K562 (cell line): ENCODE results near the gene ORC1. TPM values are rescaled to one million over a fixed set of nuclear protein-coding genes. Genes with fewer than 3 reads are reported as not detected.
A peak's percentile ranks its signal among the peaks of the same experiment; 100 is the strongest.

ENCODE experiments used
- CTBP1 ChIP-seq: fragments of 450-650 bp; IDR thresholded peaks from 2 replicates; pipeline ENCODE4 v1.6.1; 2016; ENCODE audit warnings: borderline replicate concordance
- E2F6 ChIP-seq, 2 experiments: IDR thresholded peaks; 2 replicates each; pipeline ENCODE4 v1.6.1; 2011; ENCODE audit warnings: borderline replicate concordance in 1 of 2, control low read depth in 1 of 2, low read depth in 1 of 2, low read length in 1 of 2, mild to moderate bottlenecking in 1 of 2, mixed read lengths in 1 of 2, moderate library complexity in 1 of 2; ENCODE audit not compliant: insufficient read depth in 1 of 2, insufficient read length in 1 of 2, poor library complexity in 1 of 2, severe bottlenecking in 1 of 2; ENCODE audit errors: extremely low read depth in 1 of 2
- HES1 ChIP-seq: fragments of 450-650 bp; IDR thresholded peaks from 2 replicates; pipeline ENCODE4 v1.6.1; 2016; ENCODE audit warnings: low read depth, mild to moderate bottlenecking, moderate library complexity
- MAFF ChIP-seq: IDR thresholded peaks from 2 replicates; pipeline ENCODE4 v1.6.1; 2012; ENCODE audit warnings: low read length, improper control_type of control experiment
- NBN ChIP-seq: fragments of 450-650 bp; IDR thresholded peaks from 2 replicates; pipeline ENCODE4 v1.6.1; 2016; ENCODE audit warnings: low read depth, mild to moderate bottlenecking
- POLR2A ChIP-seq: fragments of 450-650 bp; conservative IDR thresholded peaks from 2 replicates; pipeline ENCODE4 v1.6.1; 2016
- SMARCA4 ChIP-seq: fragments of 450-650 bp; IDR thresholded peaks from 2 replicates; pipeline ENCODE4 v1.6.1; 2016
- ZNF143 ChIP-seq: sonication (generic); formaldehyde crosslinking; IDR thresholded peaks from 2 replicates; pipeline ENCODE4 v1.9.0; 2022; ENCODE audit warnings: mild to moderate bottlenecking, missing genetic modification reagents
- ZNF263 ChIP-seq: sonication (generic); formaldehyde crosslinking; IDR thresholded peaks from 2 replicates; pipeline ENCODE4 v1.8.0; 2022; ENCODE audit warnings: mild to moderate bottlenecking, missing genetic modification reagents, borderline replicate concordance
- polyA plus RNA-seq, 8 experiments: library from polyadenylated mRNA; depleted of rRNA in 4 of 8; stranded (reverse) in 5 of 8; unstranded in 3 of 8; fragments of >200 nt; fragmentation: Nextera tagmentation in 2 of 8; fragmentation: Illumina TruSeq in 1 of 8; extraction: Ambion mirVana in 2 of 8; extraction: Trizol in 1 of 8; gene quantifications; 2 replicates each; pipeline versions ENCODE4 v1.2.1 to v1.2.3, GENCODE V29; 2011 to 2014; ENCODE audit warnings: inconsistent platforms in 1 of 8, missing spikeins in 1 of 8
- total RNA-seq, 7 experiments: library from RNA; depleted of rRNA in 6 of 7; stranded (reverse); fragments of >200 nt in 6 of 7; fragmentation: Illumina TruSeq in 2 of 7; extraction: Trizol in 2 of 7; gene quantifications; 2 replicates each; pipeline versions ENCODE4 v1.2.1 to v1.2.3, GENCODE V29; 2011 to 2021; ENCODE audit warnings: low replicate concordance in 1 of 7
- TF ChIP-seq, protein P1 (sequence below): sonication (generic); formaldehyde crosslinking; IDR thresholded peaks from 2 replicates; pipeline ENCODE4 v1.8.0; 2023; ENCODE audit warnings: missing genetic modification reagents, mild to moderate bottlenecking, borderline replicate concordance
- TF ChIP-seq, protein P2 (sequence below), 2 experiments: fragments of 450-650 bp; IDR thresholded peaks; 2 replicates each; pipeline ENCODE4 v1.6.1; 2018; ENCODE audit warnings: mild to moderate bottlenecking in 2 of 2, low read depth in 1 of 2; ENCODE audit not compliant: partially characterized antibody in 2 of 2
- TF ChIP-seq, protein P3 (sequence below): fragments of 450-650 bp; IDR thresholded peaks from 2 replicates; pipeline ENCODE4 v1.6.1; 2016
- TF ChIP-seq, protein P4 (sequence below): fragments of 450-650 bp; formaldehyde crosslinking; conservative IDR thresholded peaks from 2 replicates; pipeline ENCODE4 v1.4.0; 2022; ENCODE audit warnings: mild to moderate bottlenecking, missing genetic modification characterization

The ORC1 gene
- total and polyA plus RNA-seq, 9 of the 15 experiments (the other 6 are each of a cell fraction or from before 2014, with no cell fraction given) = 26.4 to 91.6 (median 69.7) TPM

DNA sequence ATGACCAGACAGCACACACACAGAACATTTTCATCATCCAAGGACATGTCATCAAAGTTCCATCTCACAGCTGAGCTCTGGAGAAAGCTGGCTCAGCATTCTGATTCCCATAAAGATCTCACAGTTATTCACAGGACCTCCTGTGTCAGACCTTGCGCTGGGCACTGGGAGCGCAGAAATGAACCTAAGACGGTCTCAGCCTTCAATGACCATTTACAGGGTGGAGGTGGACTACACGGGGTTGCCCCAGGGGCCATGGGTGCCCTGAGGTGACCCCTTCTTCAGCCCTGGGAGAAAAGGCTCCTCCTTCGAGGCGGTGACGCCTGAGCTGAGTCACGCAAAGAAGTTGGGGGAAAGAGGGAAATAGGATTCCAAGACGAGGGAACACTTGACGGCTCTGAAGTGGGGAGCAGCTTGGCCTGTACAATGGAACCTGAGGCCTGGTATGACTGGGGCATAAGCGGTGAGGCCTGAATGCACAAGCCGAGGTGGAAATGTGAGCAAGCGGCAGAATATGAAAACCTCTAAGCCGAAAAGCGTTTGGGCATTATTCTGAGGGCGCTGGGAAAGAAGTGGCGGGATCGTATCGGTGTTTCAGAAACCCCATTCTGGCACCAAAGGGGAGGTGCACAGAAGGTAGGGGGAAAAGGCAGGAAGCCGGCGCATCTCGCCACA is 39.0 kb downstream of the ORC1 start (continued):
- TF ChIP-seq, protein P1, sequence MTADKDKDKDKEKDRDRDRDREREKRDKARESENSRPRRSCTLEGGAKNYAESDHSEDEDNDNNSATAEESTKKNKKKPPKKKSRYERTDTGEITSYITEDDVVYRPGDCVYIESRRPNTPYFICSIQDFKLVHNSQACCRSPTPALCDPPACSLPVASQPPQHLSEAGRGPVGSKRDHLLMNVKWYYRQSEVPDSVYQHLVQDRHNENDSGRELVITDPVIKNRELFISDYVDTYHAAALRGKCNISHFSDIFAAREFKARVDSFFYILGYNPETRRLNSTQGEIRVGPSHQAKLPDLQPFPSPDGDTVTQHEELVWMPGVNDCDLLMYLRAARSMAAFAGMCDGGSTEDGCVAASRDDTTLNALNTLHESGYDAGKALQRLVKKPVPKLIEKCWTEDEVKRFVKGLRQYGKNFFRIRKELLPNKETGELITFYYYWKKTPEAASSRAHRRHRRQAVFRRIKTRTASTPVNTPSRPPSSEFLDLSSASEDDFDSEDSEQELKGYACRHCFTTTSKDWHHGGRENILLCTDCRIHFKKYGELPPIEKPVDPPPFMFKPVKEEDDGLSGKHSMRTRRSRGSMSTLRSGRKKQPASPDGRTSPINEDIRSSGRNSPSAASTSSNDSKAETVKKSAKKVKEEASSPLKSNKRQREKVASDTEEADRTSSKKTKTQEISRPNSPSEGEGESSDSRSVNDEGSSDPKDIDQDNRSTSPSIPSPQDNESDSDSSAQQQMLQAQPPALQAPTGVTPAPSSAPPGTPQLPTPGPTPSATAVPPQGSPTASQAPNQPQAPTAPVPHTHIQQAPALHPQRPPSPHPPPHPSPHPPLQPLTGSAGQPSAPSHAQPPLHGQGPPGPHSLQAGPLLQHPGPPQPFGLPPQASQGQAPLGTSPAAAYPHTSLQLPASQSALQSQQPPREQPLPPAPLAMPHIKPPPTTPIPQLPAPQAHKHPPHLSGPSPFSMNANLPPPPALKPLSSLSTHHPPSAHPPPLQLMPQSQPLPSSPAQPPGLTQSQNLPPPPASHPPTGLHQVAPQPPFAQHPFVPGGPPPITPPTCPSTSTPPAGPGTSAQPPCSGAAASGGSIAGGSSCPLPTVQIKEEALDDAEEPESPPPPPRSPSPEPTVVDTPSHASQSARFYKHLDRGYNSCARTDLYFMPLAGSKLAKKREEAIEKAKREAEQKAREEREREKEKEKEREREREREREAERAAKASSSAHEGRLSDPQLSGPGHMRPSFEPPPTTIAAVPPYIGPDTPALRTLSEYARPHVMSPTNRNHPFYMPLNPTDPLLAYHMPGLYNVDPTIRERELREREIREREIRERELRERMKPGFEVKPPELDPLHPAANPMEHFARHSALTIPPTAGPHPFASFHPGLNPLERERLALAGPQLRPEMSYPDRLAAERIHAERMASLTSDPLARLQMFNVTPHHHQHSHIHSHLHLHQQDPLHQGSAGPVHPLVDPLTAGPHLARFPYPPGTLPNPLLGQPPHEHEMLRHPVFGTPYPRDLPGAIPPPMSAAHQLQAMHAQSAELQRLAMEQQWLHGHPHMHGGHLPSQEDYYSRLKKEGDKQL = no peak
- TF ChIP-seq SMARCA4 (peak; percentile 77), HES1 (no peak), NBN (no peak; the same call in 1 of the 2 replicates), E2F6 (IDR thresholded peaks at IDR 0.05; ENCODE audit: borderline replicate concordance in 1 of 2, extremely low read depth in 1 of 2, insufficient read depth in 1 of 2, insufficient read length in 1 of 2, low read depth in 1 of 2, low read length in 1 of 2, poor library complexity in 1 of 2, severe bottlenecking in 1 of 2) (peak; percentile 74 to 84), POLR2A (peak; percentile 70; the same call in 1 of the 2 replicates), CTBP1 (no peak), ZNF263 (CRISPR knock-in tag) (no peak), MAFF (peak; percentile 84), ZNF143 (no peak)
- TF ChIP-seq, protein P2, sequence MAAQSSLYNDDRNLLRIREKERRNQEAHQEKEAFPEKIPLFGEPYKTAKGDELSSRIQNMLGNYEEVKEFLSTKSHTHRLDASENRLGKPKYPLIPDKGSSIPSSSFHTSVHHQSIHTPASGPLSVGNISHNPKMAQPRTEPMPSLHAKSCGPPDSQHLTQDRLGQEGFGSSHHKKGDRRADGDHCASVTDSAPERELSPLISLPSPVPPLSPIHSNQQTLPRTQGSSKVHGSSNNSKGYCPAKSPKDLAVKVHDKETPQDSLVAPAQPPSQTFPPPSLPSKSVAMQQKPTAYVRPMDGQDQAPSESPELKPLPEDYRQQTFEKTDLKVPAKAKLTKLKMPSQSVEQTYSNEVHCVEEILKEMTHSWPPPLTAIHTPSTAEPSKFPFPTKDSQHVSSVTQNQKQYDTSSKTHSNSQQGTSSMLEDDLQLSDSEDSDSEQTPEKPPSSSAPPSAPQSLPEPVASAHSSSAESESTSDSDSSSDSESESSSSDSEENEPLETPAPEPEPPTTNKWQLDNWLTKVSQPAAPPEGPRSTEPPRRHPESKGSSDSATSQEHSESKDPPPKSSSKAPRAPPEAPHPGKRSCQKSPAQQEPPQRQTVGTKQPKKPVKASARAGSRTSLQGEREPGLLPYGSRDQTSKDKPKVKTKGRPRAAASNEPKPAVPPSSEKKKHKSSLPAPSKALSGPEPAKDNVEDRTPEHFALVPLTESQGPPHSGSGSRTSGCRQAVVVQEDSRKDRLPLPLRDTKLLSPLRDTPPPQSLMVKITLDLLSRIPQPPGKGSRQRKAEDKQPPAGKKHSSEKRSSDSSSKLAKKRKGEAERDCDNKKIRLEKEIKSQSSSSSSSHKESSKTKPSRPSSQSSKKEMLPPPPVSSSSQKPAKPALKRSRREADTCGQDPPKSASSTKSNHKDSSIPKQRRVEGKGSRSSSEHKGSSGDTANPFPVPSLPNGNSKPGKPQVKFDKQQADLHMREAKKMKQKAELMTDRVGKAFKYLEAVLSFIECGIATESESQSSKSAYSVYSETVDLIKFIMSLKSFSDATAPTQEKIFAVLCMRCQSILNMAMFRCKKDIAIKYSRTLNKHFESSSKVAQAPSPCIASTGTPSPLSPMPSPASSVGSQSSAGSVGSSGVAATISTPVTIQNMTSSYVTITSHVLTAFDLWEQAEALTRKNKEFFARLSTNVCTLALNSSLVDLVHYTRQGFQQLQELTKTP (IDR thresholded peaks at IDR 0.05; ENCODE audit: low read depth in 1 of 2, partially characterized antibody in 2 of 2) = no peak
- TF ChIP-seq, protein P3, sequence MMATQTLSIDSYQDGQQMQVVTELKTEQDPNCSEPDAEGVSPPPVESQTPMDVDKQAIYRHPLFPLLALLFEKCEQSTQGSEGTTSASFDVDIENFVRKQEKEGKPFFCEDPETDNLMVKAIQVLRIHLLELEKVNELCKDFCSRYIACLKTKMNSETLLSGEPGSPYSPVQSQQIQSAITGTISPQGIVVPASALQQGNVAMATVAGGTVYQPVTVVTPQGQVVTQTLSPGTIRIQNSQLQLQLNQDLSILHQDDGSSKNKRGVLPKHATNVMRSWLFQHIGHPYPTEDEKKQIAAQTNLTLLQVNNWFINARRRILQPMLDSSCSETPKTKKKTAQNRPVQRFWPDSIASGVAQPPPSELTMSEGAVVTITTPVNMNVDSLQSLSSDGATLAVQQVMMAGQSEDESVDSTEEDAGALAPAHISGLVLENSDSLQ = no peak
- TF ChIP-seq, protein P4, sequence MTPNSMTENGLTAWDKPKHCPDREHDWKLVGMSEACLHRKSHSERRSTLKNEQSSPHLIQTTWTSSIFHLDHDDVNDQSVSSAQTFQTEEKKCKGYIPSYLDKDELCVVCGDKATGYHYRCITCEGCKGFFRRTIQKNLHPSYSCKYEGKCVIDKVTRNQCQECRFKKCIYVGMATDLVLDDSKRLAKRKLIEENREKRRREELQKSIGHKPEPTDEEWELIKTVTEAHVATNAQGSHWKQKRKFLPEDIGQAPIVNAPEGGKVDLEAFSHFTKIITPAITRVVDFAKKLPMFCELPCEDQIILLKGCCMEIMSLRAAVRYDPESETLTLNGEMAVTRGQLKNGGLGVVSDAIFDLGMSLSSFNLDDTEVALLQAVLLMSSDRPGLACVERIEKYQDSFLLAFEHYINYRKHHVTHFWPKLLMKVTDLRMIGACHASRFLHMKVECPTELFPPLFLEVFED (CRISPR knock-in tag) = no peak; the same call in 1 of the 2 replicates
